ENCODE measurements around the gene HSPE1.

DNA sequence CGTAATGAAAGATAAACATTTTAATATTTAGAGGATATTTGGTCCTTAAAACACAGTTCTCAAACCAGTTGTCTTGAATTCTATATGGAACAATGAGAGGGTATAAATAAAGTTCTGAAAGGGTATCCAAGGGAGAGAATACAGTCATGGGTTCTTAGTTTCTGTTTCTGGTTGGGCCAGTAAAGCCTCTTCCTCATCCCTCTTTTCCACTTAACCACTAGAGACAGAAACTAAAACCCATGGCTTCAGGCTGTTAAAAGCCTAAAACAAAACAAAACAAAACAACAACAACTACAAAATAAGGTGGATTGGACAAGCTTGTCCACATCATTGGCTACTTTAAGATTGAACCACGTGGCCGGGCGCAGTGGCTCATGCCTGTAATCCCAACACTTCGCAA, 28.0 kb upstream of the HSPE1 start:
- no peak for TF ChIP-seq CTCF (IDR thresholded peaks at IDR 0.05)
- TF ChIP-seq POLR2A (IDR thresholded peaks at IDR 0.05), result no peak
